ENCODE data around the gene PTTG1IP2.

PTTG1IP2 gene

DNA sequence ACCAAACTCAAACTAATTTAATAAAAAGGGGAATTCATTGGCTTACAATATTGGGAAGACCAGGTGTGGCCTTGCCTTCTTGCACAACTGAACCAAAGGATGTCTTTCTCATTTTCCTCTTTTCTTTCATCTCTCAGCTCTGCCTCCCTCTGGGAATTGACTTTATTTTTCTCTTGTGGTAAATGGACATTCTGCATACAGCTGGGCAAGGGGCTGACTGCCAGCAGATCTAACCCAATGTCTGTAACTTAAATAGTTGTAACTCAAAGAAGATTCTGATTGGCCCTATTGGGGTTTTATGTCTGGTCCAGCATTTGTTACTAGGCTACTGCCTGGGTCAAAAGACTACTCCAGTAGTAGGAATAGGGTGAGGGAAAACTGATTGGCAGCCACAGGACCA, 15.3 kb downstream of the PTTG1IP2 start:
- DNase-seq (ENCODE audit: extremely low read depth, insufficient read length): no peak
- TF ChIP-seq, protein P1, sequence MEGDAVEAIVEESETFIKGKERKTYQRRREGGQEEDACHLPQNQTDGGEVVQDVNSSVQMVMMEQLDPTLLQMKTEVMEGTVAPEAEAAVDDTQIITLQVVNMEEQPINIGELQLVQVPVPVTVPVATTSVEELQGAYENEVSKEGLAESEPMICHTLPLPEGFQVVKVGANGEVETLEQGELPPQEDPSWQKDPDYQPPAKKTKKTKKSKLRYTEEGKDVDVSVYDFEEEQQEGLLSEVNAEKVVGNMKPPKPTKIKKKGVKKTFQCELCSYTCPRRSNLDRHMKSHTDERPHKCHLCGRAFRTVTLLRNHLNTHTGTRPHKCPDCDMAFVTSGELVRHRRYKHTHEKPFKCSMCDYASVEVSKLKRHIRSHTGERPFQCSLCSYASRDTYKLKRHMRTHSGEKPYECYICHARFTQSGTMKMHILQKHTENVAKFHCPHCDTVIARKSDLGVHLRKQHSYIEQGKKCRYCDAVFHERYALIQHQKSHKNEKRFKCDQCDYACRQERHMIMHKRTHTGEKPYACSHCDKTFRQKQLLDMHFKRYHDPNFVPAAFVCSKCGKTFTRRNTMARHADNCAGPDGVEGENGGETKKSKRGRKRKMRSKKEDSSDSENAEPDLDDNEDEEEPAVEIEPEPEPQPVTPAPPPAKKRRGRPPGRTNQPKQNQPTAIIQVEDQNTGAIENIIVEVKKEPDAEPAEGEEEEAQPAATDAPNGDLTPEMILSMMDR (IDR thresholded peaks at IDR 0.05; ENCODE audit: insufficient read depth, low read length, poor library complexity, severe bottlenecking): no peak
- Histone ChIP-seq H3K4me3 (replicated peaks; ENCODE audit: low read depth, low read length) (no peak overlapping the region), H3K36me3 (ENCODE audit: control insufficient read depth, insufficient read depth, low read length) (no peaks in the 10 kb centered on the region), H3K27me3 (replicated peaks; ENCODE audit: control insufficient read depth, insufficient read depth, low read length) (no peaks in the 10 kb centered on the region)

DNA sequence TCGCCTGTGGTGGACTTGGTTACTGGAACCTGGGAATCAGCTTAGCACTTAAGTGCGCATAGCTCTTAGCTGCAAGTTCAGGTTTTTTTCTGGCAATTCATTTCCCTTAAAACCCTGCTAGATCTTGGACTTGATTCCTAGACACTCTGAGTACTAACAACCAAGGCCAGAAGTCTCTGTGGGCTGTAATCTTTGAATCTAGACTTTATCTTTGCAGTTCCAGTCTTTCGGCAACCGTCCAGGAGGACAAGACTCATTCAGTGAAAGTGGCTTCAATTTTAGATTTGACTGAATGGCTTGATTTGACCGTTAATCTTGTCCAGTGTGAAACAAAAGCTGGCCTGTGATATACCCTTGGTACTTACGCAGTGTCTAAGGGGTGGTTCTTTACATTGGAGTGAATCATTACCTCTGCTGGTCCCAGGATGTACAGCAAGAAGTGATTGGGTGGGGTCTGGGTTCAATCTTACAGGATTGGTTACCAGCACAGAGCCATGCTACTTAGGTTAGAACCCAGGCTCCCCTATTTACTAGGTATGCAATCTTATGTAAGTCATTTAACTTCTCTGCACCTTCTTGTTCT, 16.4 kb downstream of the PTTG1IP2 start:
- TF ChIP-seq, protein P1 (IDR thresholded peaks at IDR 0.05; ENCODE audit: insufficient read depth, low read length, poor library complexity, severe bottlenecking): no peak
- Histone ChIP-seq H3K27me3 (replicated peaks; ENCODE audit: control insufficient read depth, insufficient read depth, low read length) (no peaks in the 10 kb centered on the region), H3K4me3 (replicated peaks; ENCODE audit: low read depth, low read length) (no peak overlapping the region), H3K36me3 (ENCODE audit: control insufficient read depth, insufficient read depth, low read length) (no peaks in the 10 kb centered on the region)
- DNase-seq (ENCODE audit: extremely low read depth, insufficient read length): no peak

DNA sequence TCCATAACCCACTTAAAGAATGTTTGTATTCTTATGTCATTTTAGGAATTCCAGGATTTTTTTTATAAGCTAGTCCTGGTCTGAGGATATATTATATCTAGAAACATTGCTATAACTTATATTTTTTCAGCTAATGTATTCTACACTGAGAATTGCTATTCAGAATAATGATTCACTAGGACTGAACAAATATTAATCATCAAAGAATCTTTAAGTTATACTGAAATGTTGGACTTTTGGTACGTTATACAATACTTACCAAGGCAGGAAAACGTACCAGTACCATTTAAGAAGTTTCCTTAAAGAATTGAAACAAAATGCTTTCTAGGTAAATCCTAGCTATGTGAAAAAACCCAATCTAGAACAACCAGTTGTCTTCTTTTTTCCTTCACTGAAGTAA, 18.4 kb downstream of the PTTG1IP2 start:
- no peaks in the 10 kb centered on the region for H3K27me3 ChIP-seq (replicated peaks; ENCODE audit: control insufficient read depth, insufficient read depth, low read length)
- TF ChIP-seq, protein P1 (IDR thresholded peaks at IDR 0.05; ENCODE audit: insufficient read depth, low read length, poor library complexity, severe bottlenecking): no peak
- DNase-seq (ENCODE audit: extremely low read depth, insufficient read length): no peak
- no peak overlapping the region for H3K4me3 ChIP-seq (replicated peaks; ENCODE audit: low read depth, low read length)
- no peaks in the 10 kb centered on the region for H3K36me3 ChIP-seq (ENCODE audit: control insufficient read depth, insufficient read depth, low read length)

DNA sequence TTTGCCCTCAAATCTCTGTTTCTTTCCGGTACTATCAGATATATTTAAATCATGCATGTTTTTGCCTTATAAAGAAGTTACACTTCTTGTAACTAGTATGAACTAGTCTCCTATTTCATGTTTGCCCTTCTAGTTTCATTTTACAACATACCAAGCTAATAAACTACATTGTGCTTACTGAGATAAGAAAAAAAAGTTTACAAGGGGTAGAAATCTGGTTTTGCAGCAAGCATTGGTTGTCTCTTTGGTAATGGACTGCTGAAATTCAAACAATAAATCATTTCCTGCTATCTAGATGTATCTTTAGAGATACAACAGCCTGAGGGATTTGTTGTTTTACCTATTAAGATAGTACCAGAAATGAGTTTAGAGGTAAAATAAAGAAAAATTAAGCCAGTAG, 18.8 kb downstream of the PTTG1IP2 start:
- Histone ChIP-seq H3K27me3 (replicated peaks; ENCODE audit: control insufficient read depth, insufficient read depth, low read length) (no peaks in the 10 kb centered on the region), H3K36me3 (ENCODE audit: control insufficient read depth, insufficient read depth, low read length) (no peaks in the 10 kb centered on the region), H3K4me3 (replicated peaks; ENCODE audit: low read depth, low read length) (no peak overlapping the region)
- DNase-seq (ENCODE audit: extremely low read depth, insufficient read length): no peak
- TF ChIP-seq, protein P1 (IDR thresholded peaks at IDR 0.05; ENCODE audit: insufficient read depth, low read length, poor library complexity, severe bottlenecking): no peak

DNA sequence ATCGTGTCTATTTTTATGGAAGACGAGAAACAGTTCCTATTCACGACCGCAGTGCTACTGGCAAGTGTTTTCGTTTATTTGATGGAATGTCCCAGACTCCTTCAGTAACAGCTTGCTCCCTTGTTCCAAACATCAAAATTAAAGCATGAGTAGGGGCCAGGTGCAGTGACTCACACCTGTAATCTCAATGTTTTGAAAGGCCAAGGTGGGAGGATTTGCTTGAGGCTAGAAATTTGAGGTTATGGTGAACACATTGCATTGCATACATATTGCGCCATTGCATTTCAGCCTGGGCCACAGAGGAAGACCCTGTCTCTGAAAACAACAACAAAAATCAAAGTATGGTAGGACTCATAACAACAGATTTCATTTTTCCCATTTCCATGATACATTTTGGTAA, 22.8 kb downstream of the PTTG1IP2 start:
- H3K4me3 ChIP-seq (replicated peaks; ENCODE audit: low read depth, low read length): no peak overlapping the region
- no peaks in the 10 kb centered on the region for H3K36me3 ChIP-seq (ENCODE audit: control insufficient read depth, insufficient read depth, low read length)
- H3K27me3 ChIP-seq (replicated peaks; ENCODE audit: control insufficient read depth, insufficient read depth, low read length): no peaks in the 10 kb centered on the region
- TF ChIP-seq, protein P1 (IDR thresholded peaks at IDR 0.05; ENCODE audit: insufficient read depth, low read length, poor library complexity, severe bottlenecking): no peak
- no peak for DNase-seq (ENCODE audit: extremely low read depth, insufficient read length)

DNA sequence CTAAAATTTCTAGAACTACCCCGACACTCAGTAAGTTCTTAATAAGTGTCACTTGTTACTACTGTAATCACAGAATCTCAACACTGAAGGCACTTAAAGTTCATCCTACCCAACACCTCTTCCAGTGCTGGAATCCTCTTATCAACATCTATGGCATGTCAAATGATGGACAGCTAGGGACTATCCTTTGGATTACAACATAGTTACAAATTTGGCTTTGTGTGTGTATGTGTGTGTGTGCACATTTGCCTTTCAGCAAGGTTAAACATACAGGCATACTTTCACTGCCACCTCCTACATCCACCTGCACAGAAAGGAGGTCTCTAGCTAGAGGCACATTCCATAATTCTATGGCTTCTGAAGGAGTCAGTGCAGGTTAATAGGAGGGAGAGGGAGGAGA, 25.8 kb downstream of the PTTG1IP2 start:
- no peaks in the 10 kb centered on the region for H3K27me3 ChIP-seq (replicated peaks; ENCODE audit: control insufficient read depth, insufficient read depth, low read length)
- no peak overlapping the region for H3K4me3 ChIP-seq (replicated peaks; ENCODE audit: low read depth, low read length)
- H3K36me3 ChIP-seq (ENCODE audit: control insufficient read depth, insufficient read depth, low read length): no peaks in the 10 kb centered on the region
- TF ChIP-seq, protein P1 (IDR thresholded peaks at IDR 0.05; ENCODE audit: insufficient read depth, low read length, poor library complexity, severe bottlenecking): no peak
- DNase-seq (ENCODE audit: extremely low read depth, insufficient read length): no peak

All from GM06990 (cell line).